ENCODE results near the gene TAF11L14.

The TAF11L14 gene

DNA sequence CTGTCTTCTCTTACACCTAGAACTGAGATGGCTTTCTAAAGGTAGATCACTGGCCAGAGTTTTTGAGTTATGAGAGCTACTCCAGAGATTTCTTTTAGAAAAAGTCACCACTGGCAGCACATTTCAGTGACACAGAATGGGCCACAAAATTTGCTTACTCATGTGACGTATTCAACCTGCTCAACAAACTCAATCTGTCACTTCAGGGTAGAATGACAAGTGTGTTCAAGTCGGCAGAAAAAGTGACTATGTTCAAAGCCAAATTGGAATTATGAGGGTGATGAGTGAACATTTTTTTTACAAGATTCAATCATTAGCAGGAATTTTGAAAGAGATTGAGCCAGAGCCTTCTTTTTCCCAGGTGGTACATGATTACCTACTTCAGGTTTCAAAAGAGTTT, 46.5 kb downstream of the TAF11L14 start:
- DNase-seq = no peak
